Measurements from ENCODE around the gene CTNNA2.

Gene CTNNA2

DNA sequence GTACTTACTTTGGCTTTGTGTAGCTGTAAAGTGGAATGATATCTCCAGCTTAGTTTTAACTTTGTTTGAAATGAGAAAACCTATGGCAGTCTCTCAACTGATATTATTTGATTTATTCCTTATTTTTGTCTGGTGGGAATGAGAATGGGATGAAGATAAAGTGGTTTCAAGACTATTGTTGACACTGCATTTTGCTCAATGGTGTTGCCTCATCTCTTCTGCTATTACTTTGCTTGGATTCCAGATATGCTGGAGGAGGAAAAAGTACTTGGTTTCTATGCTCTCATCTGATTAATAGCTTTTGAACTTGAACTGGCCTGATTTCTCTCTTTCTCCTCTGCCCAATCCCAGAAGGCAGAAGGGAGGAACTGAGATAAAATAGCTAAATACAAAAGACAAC, 198.2 kb downstream of the CTNNA2 start:
- Mint-ChIP-seq H3K36me3 (no peaks in the 10 kb centered on the region), H3K9me3 (peaks cover 0 to 3% of the 10 kb centered on the region in 2 donors), H3K27me3 (no peaks in the 10 kb centered on the region), H3K4me3 (no peak overlapping the region), H3K27ac (no peak overlapping the region), H3K4me1 (no peaks in the 10 kb centered on the region)
- ATAC-seq (replicated peaks) (no peak), DNase-seq (no peak)

DNA sequence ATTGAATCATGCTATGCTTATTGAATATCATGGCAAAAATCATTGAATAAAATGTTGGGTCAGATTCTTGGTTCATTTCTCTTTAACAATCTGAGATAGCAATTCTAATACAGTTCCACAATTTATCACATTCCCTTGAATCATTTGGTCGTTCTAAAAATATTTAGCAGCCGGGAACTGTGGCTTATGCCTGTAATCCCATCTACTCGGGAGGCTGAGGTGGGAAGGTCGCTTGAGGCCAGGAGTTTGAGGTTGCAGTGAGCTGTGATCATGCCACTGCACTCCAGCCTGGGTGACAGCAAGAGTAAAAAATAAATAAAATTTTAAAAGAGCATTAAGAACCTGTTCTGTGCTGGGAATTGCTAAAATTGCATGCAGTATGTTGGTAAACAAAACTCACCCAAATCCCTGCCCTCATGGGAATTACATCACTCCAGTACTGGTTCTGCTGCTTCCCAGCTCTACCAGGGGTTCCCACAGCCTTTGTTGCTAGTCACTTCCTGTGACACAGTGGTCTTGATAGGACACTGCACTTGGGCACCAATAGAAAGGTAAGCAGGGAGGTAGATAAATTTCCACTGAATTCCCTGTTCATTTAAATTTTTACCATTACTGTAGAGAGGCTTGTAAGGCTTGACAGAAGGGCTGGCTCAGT, 200.4 kb downstream of the CTNNA2 start:
- Mint-ChIP-seq H3K27me3 (no peaks in the 10 kb centered on the region), H3K36me3 (no peaks in the 10 kb centered on the region), H3K4me1 (no peaks in the 10 kb centered on the region), H3K27ac (no peak overlapping the region), H3K9me3 (peaks cover 0 to 3% of the 10 kb centered on the region in 2 donors), H3K4me3 (no peak overlapping the region)
- DNase-seq (no peak), ATAC-seq (replicated peaks) (no peak)

DNA sequence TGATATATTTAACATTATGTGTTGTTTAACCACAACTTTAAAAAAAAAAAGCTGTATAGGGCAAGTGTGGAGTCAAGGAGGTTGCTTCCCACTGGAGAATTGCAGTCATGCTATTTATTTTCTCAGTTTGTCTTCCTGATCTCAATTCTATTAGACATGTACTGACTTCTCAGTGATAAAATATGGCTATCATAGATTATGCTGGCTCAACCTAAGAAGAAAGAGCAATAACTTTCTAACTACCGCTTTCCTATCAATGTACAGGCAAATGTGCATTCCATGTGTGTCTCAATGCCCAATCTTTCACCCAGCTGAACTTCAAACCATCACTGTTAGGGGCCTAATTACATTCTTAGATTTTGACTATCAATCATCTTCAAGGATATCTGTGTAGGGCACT, 201.4 kb downstream of the CTNNA2 start:
- ATAC-seq (replicated peaks): no peak
- Mint-ChIP-seq H3K36me3 (no peaks in the 10 kb centered on the region), H3K4me3 (no peak overlapping the region)

DNA sequence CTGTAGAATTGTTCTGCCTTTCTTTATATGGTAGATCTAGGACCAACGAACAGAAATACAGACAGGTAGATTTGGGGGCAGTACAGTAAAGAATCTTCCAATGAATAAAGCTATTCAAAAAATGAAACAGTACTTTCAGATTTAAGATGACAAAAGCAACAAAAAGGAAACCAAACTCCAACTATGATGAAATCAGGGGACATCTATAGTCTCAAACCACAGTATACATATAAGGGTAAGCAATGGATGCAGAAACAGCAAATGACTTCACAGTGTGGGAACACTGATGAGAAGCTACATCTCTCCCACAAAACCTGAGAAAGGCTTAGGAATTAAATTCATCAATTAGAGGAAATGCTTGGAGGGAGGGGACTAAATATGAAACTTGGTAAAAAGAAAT, 202.5 kb downstream of the CTNNA2 start:
- Mint-ChIP-seq H3K36me3 (no peaks in the 10 kb centered on the region), H3K9me3 (peaks cover 0 to 4% of the 10 kb centered on the region in 2 donors), H3K27ac (no peak overlapping the region), H3K4me1 (no peaks in the 10 kb centered on the region), H3K27me3 (no peaks in the 10 kb centered on the region), H3K4me3 (no peak overlapping the region)
- no peak for DNase-seq
- ATAC-seq (replicated peaks): no peak

More for the DNA sequence above, 201.4 kb downstream of the CTNNA2 start:
- H3K27ac Mint-ChIP-seq: no peak overlapping the region
- peaks cover 0 to 3% of the 10 kb centered on the region in 2 donors for H3K9me3 Mint-ChIP-seq
- H3K4me1 Mint-ChIP-seq: no peaks in the 10 kb centered on the region
- DNase-seq: no peak
- no peaks in the 10 kb centered on the region for H3K27me3 Mint-ChIP-seq

DNA sequence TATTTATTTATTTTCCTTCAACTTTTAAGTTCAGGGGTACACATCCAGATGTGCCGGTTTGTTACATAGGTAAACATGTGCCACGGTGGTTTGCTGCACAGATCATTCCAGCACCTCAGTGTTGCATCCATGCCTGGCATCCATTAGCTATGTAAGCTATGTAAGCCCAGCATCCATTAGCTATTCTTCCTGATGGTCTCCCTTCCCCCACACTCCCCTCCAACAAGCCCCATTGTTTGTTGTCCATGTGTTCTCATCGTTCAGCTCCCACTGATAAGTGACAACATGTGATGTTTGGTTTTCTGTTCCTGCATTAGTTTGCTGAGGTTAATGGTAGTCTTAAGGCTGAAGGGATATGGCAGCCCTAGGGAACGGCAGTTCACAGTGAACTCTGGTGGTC, 203.4 kb downstream of the CTNNA2 start:
- Mint-ChIP-seq H3K27ac (no peak overlapping the region), H3K36me3 (no peaks in the 10 kb centered on the region), H3K27me3 (no peaks in the 10 kb centered on the region), H3K9me3 (peaks cover 0 to 4% of the 10 kb centered on the region in 2 donors), H3K4me1 (no peaks in the 10 kb centered on the region), H3K4me3 (no peak overlapping the region)
- ATAC-seq (replicated peaks) (no peak), DNase-seq (no peak)

DNA sequence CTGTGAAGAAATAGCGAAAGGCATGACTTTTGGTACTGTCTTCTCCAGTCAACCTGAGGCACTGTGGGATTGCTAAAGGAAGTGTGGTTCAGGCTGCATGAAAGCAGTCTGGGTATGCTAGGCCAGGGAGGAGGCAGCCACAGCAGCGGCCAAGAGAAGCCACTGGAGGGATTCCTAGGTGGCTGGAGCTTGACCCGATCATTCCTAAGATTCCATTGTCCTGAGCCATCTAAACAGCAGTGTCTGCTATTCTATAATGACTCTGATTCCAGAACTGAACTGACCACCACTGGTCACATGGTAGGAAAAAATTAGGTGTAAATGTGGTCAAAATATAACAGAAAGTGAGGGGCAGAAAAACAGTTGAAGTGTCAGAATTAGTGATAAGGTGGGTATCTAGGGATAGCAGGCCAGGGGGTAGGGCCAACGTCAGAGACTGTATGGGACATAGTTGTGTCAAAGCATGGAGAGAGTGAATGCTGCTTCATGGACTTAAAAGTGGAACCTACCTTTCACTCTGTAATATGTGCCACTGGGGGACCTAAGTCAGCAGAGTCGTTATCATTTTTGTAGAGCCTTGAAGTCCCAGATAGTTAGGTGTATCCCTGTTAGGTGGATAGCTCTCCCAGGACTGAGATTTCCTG, 204.6 kb downstream of the CTNNA2 start:
- no peaks in the 10 kb centered on the region for H3K27me3 Mint-ChIP-seq
- H3K36me3 Mint-ChIP-seq: no peaks in the 10 kb centered on the region
- no peak overlapping the region for H3K27ac Mint-ChIP-seq
- no peak for DNase-seq
- no peak overlapping the region for H3K4me3 Mint-ChIP-seq
- ATAC-seq (replicated peaks): no peak
- no peaks in the 10 kb centered on the region for H3K4me1 Mint-ChIP-seq
- peaks cover 0 to 4% of the 10 kb centered on the region in 2 donors for H3K9me3 Mint-ChIP-seq

DNA sequence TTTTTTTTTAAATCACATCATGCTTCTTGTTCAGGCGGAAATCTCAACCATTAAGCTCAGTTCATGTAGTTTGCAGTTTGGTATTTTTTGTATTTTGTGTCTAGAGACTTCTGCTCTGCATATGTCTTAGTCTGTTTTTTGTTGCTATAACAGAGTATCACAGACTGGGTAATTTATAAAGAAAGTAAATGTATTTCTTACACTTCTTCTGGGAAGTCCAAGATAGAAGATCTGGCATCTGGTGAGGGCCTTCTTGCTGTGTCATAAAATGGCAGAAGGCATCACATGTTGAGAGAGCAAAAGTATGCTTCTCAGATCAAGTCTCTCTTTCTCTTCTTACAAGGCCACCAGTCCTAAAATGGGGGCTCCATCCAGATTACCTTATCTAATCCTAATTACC, 208.2 kb downstream of the CTNNA2 start:
- ATAC-seq (replicated peaks) (no peak), DNase-seq (no peak)
- no peaks in the 10 kb centered on the region for H3K4me1 Mint-ChIP-seq
- H3K27ac Mint-ChIP-seq: no peak overlapping the region
- no peaks in the 10 kb centered on the region for H3K27me3 Mint-ChIP-seq
- no peak overlapping the region for H3K4me3 Mint-ChIP-seq
- peaks cover 0 to 1% of the 10 kb centered on the region in 2 donors for H3K9me3 Mint-ChIP-seq
- H3K36me3 Mint-ChIP-seq: no peaks in the 10 kb centered on the region

DNA sequence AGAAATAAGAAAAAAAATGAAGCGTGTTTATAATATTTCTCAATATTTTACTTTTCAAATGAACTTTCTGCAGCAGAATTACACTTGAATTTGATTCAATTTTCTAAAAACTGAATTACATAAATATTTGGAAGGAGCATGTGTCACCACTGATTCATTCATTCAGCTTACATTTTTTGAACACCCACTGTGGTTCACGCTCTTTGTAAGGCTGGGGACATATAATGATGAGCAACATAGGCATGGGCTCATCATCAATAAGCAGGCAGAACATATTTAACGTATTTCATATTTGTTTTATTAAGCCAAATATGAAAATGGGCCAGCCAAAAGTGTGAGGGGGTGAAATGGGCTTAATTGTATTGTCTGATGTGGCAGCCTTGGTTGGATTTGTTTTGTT, 209.1 kb downstream of the CTNNA2 start:
- peaks cover 0 to 1% of the 10 kb centered on the region in 2 donors for H3K9me3 Mint-ChIP-seq
- no peaks in the 10 kb centered on the region for H3K4me1 Mint-ChIP-seq
- no peak for DNase-seq
- no peak for ATAC-seq (replicated peaks)
- H3K36me3 Mint-ChIP-seq: no peaks in the 10 kb centered on the region
- no peaks in the 10 kb centered on the region for H3K27me3 Mint-ChIP-seq
- H3K27ac Mint-ChIP-seq: no peak overlapping the region
- H3K4me3 Mint-ChIP-seq: no peak overlapping the region

DNA sequence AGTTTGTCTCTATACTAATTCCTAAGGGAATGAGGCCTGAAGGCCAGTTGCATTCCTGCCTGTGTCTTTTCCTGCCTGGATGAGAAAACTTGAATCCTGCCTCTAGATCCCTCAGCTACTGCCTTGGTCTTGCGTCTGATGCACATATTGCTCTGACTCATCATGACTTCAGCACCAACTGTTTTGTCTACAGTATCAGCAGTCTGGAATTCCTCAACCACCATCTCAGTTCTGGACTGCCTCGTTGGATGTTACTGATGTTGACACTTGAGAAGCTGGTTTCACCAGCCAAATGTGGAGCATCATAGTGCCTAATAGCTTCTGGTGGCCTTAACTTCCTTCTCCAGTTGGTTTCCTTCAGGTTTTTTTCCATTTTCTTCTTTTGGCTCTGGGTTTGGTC, 211.0 kb downstream of the CTNNA2 start:
- peaks cover 0 to 3% of the 10 kb centered on the region in 2 donors for H3K9me3 Mint-ChIP-seq
- H3K4me3 Mint-ChIP-seq: no peak overlapping the region
- no peaks in the 10 kb centered on the region for H3K27me3 Mint-ChIP-seq
- ATAC-seq (replicated peaks) (no peak), DNase-seq (no peak)
- no peaks in the 10 kb centered on the region for H3K36me3 Mint-ChIP-seq
- no peaks in the 10 kb centered on the region for H3K4me1 Mint-ChIP-seq
- no peak overlapping the region for H3K27ac Mint-ChIP-seq

DNA sequence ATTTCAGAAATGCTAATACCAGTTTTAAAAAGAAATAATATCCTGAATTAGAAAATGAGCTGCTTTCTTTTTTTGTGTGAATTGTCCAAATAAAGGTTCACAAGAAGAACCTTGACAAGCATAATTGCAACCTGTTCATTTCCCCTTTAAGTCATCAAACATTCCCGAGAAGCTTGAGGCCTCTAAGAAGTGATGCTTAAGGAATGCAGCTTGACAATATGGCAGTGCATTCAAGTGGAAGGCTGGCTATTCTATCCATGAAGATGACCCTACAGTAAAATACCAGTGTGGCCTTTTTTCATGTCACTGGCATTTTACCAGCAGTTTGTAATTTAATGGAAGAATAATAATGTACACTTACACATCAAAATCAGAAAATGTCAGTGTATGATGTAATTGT, 216.7 kb downstream of the CTNNA2 start:
- H3K4me1 Mint-ChIP-seq: no peaks in the 10 kb centered on the region
- no peaks in the 10 kb centered on the region for H3K36me3 Mint-ChIP-seq
- no peaks in the 10 kb centered on the region for H3K27me3 Mint-ChIP-seq
- H3K4me3 Mint-ChIP-seq: no peak overlapping the region
- H3K27ac Mint-ChIP-seq: no peak overlapping the region
- DNase-seq: no peak
- ATAC-seq (replicated peaks): no peak
- H3K9me3 Mint-ChIP-seq: peaks cover 0 to 2% of the 10 kb centered on the region in 2 donors

DNA sequence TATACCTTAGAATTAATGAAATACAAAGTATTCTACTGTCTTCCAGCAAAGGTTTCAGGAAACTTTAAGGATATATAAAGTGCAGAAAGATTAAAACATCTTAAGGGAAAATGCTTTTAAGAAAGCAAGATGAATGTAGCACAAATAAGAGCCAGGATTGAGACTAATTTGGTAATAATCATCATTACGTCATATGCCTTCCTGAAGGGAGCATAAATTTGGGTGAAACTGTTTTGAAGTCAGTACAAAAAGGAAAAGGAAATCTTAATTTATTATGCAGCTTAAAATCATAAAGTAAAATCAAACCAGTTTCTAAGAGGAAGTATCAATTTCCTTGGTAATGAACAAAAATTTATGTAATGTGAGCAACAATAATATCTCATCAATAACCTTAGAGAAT, 221.7 kb downstream of the CTNNA2 start:
- Mint-ChIP-seq H3K9me3 (no peaks in the 10 kb centered on the region), H3K4me3 (no peak overlapping the region), H3K4me1 (no peaks in the 10 kb centered on the region), H3K27ac (no peak overlapping the region), H3K27me3 (no peaks in the 10 kb centered on the region), H3K36me3 (no peaks in the 10 kb centered on the region)
- ATAC-seq (replicated peaks) (no peak), DNase-seq (no peak)

DNA sequence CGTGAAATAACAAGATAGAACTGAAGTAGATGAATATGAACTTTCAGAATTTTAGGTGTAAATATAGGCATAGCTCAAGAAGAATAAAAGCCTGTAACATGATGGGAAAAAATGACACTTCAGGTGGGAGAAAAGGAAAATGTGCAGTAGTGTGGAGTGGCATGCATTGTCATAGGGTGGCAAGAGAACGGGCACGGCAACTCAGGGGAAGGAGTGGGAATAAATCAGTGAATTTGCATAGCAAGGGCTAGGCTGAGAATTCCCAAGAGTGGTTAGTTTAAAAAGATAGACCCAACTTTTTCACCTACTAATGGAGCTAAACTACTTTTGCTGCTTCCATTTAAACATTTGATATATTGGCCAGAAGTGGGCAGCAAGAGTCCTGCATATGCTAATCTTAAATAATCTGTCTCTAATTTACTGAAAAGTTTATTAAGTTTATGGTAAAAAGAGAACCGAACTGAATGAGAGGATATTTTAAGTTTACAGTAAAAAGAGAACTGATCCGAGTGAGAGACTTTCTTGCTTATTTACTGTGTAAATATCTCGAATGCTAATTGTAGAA, 228.1 kb downstream of the CTNNA2 start:
- H3K27me3 Mint-ChIP-seq: no peaks in the 10 kb centered on the region
- H3K27ac Mint-ChIP-seq: no peak overlapping the region
- no peaks in the 10 kb centered on the region for H3K4me1 Mint-ChIP-seq
- DNase-seq: no peak
- H3K36me3 Mint-ChIP-seq: no peaks in the 10 kb centered on the region
- ATAC-seq (replicated peaks): no peak
- no peaks in the 10 kb centered on the region for H3K9me3 Mint-ChIP-seq
- H3K4me3 Mint-ChIP-seq: no peak overlapping the region

DNA sequence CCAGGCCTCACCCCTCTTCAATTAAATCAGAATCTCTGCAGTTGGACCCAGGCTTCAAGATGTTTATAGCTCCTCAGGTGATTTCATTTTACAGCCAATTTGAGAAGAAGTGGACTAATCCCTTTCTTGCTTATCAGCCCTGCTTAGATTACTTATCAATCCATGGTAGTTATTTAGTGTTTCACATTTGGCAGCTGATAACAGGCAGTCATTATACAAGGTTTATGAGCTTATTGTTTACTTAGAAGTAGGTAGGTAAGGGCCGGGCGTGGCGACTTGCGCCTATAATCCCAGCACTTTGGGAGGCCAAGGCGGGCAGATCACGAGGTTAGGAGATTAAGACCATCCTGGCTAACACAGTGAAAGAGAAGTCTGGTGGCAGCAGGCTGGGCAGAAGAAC, 237.5 kb downstream of the CTNNA2 start:
- H3K4me1 Mint-ChIP-seq: no peaks in the 10 kb centered on the region

DNA sequence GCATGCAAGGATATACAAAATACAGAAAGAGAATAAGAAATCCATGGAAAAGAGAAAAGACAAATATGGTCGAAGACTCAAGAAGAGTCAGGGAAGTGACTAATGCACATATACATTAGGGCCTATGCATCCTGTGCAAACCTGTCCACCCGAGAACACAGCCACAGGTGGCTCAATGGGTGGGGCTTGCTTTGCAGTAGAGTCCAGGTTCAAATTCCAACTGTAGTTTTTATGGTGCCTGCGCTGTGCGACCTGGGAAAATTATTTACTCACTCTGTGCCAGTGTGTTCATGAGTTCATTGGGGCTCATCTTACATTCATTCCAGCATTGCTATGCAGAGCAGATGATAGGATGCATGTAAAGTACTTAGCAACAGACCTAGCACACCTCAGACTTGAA, 244.7 kb downstream of the CTNNA2 start:
- Mint-ChIP-seq H3K27ac (no peak overlapping the region), H3K4me3 (no peak overlapping the region), H3K36me3 (no peaks in the 10 kb centered on the region), H3K4me1 (no peaks in the 10 kb centered on the region), H3K27me3 (no peaks in the 10 kb centered on the region), H3K9me3 (no peaks in the 10 kb centered on the region)
- ATAC-seq (replicated peaks): no peak
- no peak for DNase-seq

More for the DNA sequence above, 237.5 kb downstream of the CTNNA2 start:
- Mint-ChIP-seq H3K27ac (no peak overlapping the region), H3K27me3 (no peaks in the 10 kb centered on the region), H3K9me3 (peaks cover 0 to 4% of the 10 kb centered on the region in 2 donors), H3K4me3 (no peak overlapping the region), H3K36me3 (no peaks in the 10 kb centered on the region)
- DNase-seq: no peak
- no peak for ATAC-seq (replicated peaks)

DNA sequence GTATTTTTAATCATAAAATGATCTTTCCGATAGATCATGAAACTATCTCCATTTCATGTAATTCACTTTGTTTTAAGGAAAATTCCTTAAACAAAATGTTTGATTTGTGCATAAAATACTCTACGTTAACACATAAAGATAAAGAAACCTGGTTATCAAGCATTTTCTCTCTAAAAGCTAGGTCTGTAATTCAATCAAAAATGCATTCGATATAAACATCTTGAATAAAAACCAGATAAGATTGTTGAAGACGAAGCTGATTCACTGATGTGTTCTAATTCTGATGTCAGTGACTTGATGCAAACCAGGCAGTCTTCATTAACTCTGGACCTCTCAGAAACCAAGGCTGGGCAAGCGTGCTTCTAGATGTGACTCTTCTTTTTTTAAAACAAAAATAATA, 245.2 kb downstream of the CTNNA2 start:
- Mint-ChIP-seq H3K36me3 (no peaks in the 10 kb centered on the region), H3K27ac (no peak overlapping the region), H3K4me3 (no peak overlapping the region), H3K9me3 (no peaks in the 10 kb centered on the region), H3K4me1 (no peaks in the 10 kb centered on the region), H3K27me3 (no peaks in the 10 kb centered on the region)
- ATAC-seq (replicated peaks) (no peak), DNase-seq (no peak)

Measured in stimulated activated naive B cell treated with anti-CD40 and anti-IgM and Interleukin-4, amounts not matched to agents 10 μg/mL and 1 μg/mL and 100 μg/mL, for 72 hours (primary cell).